Islet of Langerhans (tissue), 1 donor: ENCODE results near the gene SIRT2.
A peak's percentile ranks its signal among the peaks of the same experiment; 100 is the strongest.
"Not testable (repeated sequence)": the region's sequence is repeated elsewhere in the genome, so short reads cannot be mapped to it uniquely, and the experiment has no call there.

ENCODE experiments used
- FAIRE-seq: peaks from one replicate; lab custom pipeline; 2011; peaks lifted over from hg19 to GRCh38; lab: Jason Lieb, UNC

Gene SIRT2

DNA sequence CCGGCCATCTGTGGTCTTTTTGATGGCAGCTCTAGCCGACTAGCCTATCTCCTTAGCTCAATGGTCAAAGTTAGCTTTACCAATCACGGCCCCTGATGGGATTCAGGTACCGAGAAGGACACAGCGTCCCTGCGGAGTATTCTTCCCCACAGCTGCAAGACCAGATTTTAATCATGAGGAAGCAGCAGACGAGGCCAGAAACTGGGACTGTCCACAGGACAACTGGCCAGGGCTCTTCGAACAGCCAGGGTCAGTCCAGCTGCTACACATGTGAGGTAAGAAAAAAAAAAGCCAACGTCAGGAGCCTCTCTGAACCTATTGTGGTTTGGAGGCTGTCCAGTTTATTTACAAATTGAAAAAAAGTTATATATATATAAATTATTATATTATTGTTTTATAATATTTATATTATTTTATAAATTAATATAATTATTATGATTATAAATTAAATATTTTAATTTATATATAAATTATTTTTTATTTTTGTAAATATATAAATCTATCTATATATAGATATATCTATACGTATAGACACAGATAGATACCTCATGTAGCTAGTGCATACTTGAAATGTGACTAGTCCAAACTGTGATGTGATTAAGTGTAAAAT lies 32.1 kb downstream of the SIRT2 start:
- FAIRE-seq, result no peak

DNA sequence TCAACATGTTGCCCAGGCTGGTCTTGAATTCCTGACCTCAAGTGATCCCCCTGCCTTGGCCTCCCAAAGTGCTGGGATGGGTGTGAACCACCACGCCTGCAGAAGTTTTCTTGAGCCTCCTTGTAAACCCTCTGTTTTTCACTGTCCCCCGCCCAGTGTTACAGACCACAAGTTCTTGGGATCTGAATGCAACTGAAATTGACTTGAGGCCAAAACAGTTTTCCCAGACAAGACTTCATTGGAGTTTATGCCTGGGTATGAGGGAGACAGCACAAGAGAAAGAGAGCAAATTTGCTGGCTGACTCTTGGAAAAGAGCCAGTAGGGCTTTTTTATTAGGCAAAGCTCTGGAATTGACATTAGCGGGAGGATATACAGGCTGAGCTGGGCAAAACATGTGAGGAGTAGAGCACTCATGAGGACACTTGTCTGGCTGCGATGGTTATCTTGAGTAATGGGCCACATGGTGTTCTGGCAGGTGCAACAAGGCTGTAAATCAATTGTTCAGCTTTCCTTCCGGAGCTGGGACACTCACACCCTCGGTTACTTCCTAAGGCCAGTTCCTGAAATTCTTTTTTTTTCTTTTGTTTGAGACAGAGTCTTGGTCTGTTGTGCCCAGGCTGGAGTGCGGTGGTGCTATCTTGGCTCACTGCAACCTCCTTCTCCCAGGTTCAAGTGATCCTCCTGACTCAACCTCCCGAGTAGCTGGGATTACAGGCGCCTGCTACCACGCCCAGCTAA lies 36.9 kb downstream of the SIRT2 start:
- FAIRE-seq, result no peak

DNA sequence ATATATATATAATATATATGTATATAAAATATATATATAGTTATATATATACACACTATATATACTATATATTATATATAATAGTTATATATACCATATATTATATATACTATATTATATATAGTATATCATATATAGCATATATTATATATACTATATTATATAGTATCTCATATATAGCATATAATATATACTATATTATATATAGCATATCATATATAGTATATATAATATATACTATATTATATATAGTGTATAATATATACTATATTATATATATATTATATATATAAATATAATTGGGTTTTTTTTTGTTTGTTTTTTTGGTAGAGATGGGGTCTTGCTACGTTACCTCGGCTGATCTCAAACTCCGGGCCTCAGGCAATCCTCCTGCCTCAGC lies 38.0 kb downstream of the SIRT2 start:
- FAIRE-seq, result no peak

- FAIRE-seq, result not testable (repeated sequence)
Measured at GRCh38 chr19:38859631-38860204, 39.7 kb downstream of the SIRT2 start.

GRCh38 chr19:38856813-38857212 lies 42.6 kb downstream of the SIRT2 start:
- no peak for FAIRE-seq

DNA sequence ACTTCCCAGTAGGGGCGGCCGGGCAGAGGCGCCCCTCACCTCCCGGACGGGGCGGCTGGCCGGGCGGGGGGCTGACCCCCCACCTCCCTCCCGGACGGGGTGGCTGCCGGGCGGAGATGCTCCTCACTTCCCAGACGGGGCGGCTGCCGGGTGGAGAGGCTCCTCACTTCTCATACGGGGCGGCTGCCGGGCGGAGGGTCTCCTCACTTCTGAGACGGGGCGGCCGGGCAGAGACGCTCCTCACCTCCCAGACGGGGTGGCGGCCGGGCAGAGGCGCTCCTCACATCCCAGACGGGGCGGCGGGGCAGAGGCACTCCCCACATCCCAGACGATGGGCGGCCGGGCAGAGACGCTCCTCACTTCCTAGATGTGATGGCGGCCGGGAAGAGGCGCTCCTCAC lies 43.7 kb downstream of the SIRT2 start:
- not testable (repeated sequence) for FAIRE-seq

DNA sequence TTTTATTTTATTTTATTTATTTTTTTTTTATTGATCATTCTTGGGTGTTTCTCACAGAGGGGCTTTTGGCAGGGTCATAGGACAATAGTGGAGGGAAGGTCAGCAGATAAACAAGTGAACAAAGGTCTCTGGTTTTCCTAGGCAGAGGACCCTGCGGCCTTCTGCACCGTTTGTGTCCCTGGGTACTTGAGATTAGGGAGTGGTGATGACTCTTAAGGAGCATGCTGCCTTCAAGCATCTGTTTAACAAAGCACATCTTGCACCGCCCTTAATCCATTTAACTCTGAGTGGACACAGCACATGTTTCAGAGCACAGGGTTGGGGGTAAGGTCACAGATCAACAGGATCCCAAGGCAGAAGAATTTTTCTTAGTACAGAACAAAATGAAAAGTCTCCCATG lies 44.5 kb downstream of the SIRT2 start:
- FAIRE-seq, result not testable (repeated sequence)

DNA sequence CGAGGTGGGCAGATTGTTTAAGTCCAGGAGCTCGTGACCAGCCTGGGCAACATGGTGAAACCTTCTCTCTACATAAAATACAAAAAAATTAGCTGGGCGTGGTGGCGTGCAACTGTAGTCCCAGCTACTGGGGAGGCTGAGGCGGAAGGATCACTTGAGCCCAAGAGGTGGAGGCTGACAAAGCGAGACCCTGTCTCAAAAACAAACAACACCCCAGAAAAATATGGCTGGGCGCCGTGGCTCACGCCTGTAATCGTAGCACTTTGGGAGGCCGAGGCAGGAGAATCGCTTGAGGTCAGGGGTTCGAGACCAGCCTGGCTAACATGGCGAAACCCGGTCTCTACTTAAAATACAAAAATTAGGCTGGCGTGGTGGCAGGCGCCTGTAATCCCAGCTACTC lies 46.2 kb downstream of the SIRT2 start:
- FAIRE-seq, result no peak

DNA sequence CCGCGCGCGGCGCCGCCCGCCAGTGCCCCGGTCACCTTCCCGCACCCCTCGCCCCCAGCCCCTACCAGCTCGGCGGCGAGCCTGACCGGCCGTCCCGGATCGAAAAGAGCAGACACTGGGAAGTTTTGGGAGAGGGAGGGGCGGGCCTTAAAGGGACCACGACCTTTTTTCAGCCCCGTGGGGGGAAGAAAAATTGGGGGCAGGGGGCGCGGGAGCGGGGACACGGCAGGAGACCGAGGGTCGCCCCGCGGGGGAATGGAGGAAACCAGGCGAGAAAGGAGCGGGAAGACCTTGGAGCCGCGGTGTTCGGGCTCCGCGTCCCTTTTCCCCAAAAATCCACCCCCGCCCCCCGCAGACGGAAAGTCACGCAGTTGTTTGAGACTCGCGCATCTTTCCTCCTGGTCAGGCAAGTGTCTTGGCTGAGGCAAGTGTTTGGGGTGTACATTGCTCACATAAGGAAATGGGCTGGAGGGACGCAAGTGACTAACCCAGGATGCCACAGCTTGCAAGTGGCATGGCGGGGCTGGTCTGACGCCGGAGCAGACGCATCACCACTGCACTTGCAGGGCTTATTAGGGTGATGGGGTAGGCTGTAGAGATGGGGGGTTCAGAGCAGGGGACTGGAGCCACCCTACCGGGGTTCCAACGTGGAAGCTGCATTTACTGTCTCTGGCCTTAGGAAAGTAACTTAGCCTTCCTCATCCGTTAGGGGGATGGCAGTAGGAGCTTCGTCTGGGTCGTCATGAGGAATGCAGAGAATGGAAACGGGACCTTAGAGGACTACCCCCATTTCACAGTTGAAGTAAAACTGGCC lies 47.0 kb downstream of the SIRT2 start:
- FAIRE-seq, result no peak

- FAIRE-seq, result no peak
Measured at GRCh38 chr19:38851622-38852230, 47.7 kb downstream of the SIRT2 start.

DNA sequence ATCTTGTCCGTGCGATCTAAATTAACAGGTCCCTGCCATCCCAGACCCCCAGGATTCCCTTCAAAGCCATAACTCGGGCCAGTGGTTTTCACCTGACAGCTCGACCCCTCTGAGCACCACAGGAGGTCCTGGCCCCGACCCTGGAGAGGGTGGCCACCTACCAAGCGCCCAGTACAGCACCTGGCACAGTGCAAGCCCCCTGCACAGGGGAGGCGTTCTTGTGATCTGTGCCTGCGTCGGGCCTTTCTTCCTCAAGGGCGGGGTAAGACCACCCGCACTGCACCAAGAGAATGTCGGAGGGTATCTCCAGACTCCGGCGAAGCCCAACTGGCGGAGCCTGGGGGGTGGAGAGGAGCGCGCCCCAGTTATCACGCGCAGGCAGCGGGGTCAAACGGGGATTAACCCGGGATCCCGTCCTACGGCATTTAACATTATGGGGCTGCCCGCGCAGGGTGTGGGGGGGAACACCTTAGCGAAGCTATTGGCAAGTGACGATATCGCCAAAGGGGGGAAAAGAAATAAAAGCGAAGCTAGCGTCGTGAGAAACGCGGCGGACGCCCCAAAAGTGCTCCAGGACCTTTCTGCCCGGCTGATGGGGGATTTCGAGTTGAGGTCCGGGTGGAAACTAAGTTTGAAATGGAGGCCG lies 48.3 kb downstream of the SIRT2 start:
- no peak for FAIRE-seq

DNA sequence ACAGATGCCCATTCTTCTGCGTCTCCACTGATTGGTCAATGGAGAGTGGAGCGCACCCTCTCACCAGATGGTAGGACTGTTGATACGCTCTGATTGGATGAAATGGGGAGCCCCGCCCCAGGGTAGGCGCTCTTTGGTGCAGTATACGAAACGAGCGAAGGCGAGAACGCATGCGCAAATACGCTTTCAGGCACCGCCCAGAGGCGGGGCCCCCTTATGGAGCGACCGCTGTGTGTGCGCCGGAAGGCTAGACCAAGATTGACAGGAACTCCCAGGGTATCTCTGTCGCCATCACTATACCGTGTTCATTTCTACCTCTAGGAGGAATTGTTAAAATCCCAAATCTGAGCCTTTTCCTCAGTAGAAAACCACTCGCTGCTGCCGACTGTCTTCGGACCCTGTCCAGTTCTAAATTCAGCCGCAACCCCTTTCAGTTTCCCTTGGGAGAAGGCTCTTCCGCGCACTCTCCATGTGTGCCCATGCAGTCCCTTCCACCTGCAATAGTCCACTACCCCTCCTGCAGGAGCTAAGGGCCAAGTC lies 48.9 kb downstream of the SIRT2 start:
- FAIRE-seq, result peak; percentile 99

DNA sequence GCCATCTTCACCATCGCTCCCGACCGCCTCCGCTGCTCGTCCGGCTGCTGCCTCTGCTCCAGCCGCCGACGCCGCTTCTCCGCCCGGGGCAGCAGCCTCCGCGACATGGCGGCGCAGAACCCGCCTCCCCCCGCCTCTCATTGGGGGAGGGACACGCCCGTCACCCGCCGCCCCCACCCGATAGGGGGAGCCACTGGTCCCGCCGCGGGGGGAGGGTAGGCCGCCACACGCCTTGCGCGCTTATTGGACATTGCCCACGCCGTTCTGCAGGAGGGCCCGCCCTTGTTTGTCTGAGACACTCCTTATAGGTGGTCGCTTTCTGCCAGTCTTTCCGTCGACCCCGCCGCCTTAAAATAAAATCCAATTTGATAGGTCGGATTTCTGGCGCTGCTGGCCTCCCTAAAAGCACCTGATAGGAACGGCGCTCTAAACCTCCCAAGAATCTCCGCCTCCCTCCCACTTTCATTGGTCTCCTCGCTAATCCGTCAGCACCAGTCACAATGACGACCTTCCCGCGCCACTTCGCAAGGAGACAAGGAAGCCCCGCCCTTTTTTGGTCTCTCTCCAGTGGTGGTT lies 49.5 kb downstream of the SIRT2 start, which contains the start of gene HNRNPL:
Gene HNRNPL (minus strand): TSS at position 127 of the 576 bp plus-strand sequence. CDS start 20 bp downstream, at position 107.
- FAIRE-seq, result no peak

GRCh38 chr19:38849147-38849859 lies 50.1 kb downstream of the SIRT2 start:
- no peak for FAIRE-seq

GRCh38 chr19:38848299-38849146 lies 50.9 kb downstream of the SIRT2 start:
- no peak for FAIRE-seq

DNA sequence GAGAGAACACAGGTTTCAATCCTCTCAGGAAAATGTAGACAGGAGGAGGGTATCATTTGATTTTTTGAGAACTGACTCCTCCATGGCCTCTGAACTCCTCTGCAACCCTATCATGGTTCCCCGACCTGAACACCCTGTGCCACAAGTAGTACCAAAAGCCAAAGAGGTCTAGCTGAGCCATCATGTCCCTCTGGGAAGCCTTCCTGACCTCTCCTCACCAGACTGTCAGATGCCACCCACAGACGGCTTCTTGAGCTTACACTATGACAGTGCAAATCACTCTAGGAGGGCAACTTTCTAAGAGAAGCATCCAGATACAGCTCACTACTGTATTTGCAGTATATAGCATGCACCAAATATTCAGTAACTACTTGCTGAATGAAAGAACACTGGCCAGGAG lies 53.3 kb downstream of the SIRT2 start:
- FAIRE-seq, result no peak

DNA sequence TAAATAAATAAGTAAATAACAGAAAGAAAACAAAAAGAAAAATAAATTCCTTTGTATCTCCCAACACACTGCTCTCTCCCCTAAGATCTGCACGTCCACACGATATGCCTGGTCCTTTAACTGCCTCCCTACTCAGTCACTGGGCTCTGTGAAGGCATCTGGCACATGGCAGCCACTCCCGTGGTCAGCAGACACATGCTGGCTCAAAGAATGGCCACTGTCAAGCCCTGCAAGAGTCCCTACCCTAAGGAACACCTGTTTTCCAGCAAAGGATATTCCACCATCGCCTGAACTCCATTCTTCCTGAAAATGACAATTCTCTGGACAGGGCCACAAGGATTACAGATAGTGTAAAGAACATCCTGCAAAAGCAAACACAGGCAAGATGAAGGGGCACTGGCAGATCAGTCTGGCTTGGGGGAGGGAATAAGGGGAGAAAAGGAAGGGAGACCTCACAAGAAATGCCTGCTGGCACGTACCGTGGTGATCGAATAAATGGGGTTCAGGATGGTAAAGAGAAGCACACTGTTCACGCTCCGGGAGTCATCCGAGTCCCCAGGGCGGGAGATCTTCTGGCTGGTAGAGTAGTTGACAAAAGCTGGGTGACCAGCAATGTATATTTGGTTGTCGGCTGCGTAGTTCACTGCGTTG lies 53.9 kb downstream of the SIRT2 start:
- FAIRE-seq, result no peak

GRCh38 chr19:38844093-38844686 lies 55.2 kb downstream of the SIRT2 start:
- FAIRE-seq, result no peak
